Endothelial cell of umbilical vein (primary cell): ENCODE measurements around the gene B4GALT5. TPM values are rescaled to one million over a fixed set of nuclear protein-coding genes. Genes with fewer than 3 reads are reported as not detected.

ENCODE experiments used
- BruUV-seq: library from RNA; stranded (reverse); fragments of 400-500 nt; replicated peaks from 2 replicates; lab custom pipeline; 2021; lab: Mats Ljungman, UMichigan
- CTCF ChIA-PET: fragments of 300-600, 350-600 bp; sonication (Branson Sonifier 250); formaldehyde crosslinking; loops from one replicate; lab custom pipeline; 2021; ENCODE audit warnings: antibody characterized with exemption, inconsistent platforms; lab: Charles Lee
- POLR2A ChIA-PET: fragments of 300-600, 350-600 bp; sonication (Branson Sonifier 250); formaldehyde crosslinking; loops from one replicate; lab custom pipeline; 2021; ENCODE audit warnings: antibody characterized with exemption, inconsistent platforms; lab: Charles Lee
- DNase-seq: peaks from one replicate; pipeline ENCODE4 v3.0.0-alpha.2; 2011; ENCODE audit warnings: low read depth, low spot score
- FAIRE-seq: peaks from 2 replicates; lab custom pipeline; 2011; peaks lifted over from hg19 to GRCh38; lab: Jason Lieb, UNC
- H2AFZ ChIP-seq: 2 replicates; pipeline ENCODE4 v1.6.0; 2012; ENCODE audit warnings: low read depth, low read length, control low read depth, inconsistent platforms
- H3K27ac ChIP-seq: 2 replicates; pipeline ENCODE4 v1.5.1; 2011; ENCODE audit warnings: low read depth, mild to moderate bottlenecking, control low read depth, low read length, moderate library complexity; ENCODE audit not compliant: insufficient read depth
- H3K27me3 ChIP-seq, 2 experiments: 2 replicates each; pipeline versions ENCODE4 v1.6.0 to v1.6.1; 2011; ENCODE audit warnings: low read length in 2 of 2, mixed read lengths in 1 of 2; ENCODE audit not compliant: control insufficient read depth in 2 of 2, insufficient read depth in 2 of 2
- H3K36me3 ChIP-seq, 2 experiments: 2 replicates in 1 of 2; 3 replicates in 1 of 2; pipeline ENCODE4 v1.5.1; 2011; ENCODE audit warnings: low read length in 2 of 2, mild to moderate bottlenecking in 1 of 2, moderate library complexity in 1 of 2; ENCODE audit not compliant: control insufficient read depth in 2 of 2, insufficient read depth in 2 of 2; ENCODE audit errors: extremely low read depth in 1 of 2
- H3K4me1 ChIP-seq: 3 replicates; pipeline ENCODE4 v1.5.1; 2011; ENCODE audit warnings: mild to moderate bottlenecking, low read length; ENCODE audit not compliant: control insufficient read depth, insufficient read depth; ENCODE audit errors: extremely low read depth
- H3K4me2 ChIP-seq: 2 replicates; pipeline ENCODE4 v1.6.1; 2011; ENCODE audit warnings: low read length, control low read depth, mixed read lengths; ENCODE audit not compliant: insufficient read depth
- H3K4me3 ChIP-seq, 3 experiments: fragments of 200-600 bp in 1 of 3; sonication (generic), shearing (Covaris generic) in 1 of 3; replicated peaks in 1 of 3; 2 replicates each; pipeline ENCODE4 v1.5.1; 2011 to 2016; ENCODE audit warnings: control low read depth in 3 of 3, low read length in 3 of 3, mild to moderate bottlenecking in 2 of 3, inconsistent platforms in 1 of 3, low read depth in 1 of 3, moderate library complexity in 1 of 3; ENCODE audit not compliant: insufficient read depth in 1 of 3
- H3K79me2 ChIP-seq: 2 replicates; pipeline ENCODE4 v1.6.0; 2012; ENCODE audit warnings: low read length, inconsistent platforms; ENCODE audit not compliant: control insufficient read depth, insufficient read depth
- H3K9ac ChIP-seq: replicated peaks from 2 replicates; pipeline ENCODE3; 2011; ENCODE audit warnings: low read length, control low read depth; ENCODE audit not compliant: insufficient read depth; ENCODE audit errors: extremely low read depth
- H3K9me1 ChIP-seq: replicated peaks from 3 replicates; pipeline ENCODE4 v1.6.0; 2011; ENCODE audit warnings: mild to moderate bottlenecking, low read length; ENCODE audit not compliant: control insufficient read depth, insufficient read depth; ENCODE audit errors: extremely low read depth
- H3K9me3 ChIP-seq: replicated peaks from 2 replicates; pipeline ENCODE4 v1.5.1; 2012; ENCODE audit warnings: low read length, inconsistent platforms; ENCODE audit not compliant: control insufficient read depth, insufficient read depth
- H4K20me1 ChIP-seq: replicated peaks from 2 replicates; pipeline ENCODE3; 2011; ENCODE audit warnings: mild to moderate bottlenecking, low read length; ENCODE audit not compliant: control insufficient read depth, insufficient read depth; ENCODE audit errors: extremely low read depth
- EZH2 ChIP-seq: IDR thresholded peaks from 2 replicates; pipeline ENCODE4 v1.6.1; 2012; ENCODE audit warnings: borderline replicate concordance, low read depth, mild to moderate bottlenecking, moderate library complexity, low read length, inconsistent platforms; ENCODE audit not compliant: severe bottlenecking
- FOS ChIP-seq: IDR thresholded peaks from 2 replicates; pipeline ENCODE4 v1.6.1; 2011; ENCODE audit warnings: mild to moderate bottlenecking, low read length, moderate library complexity, borderline replicate concordance; ENCODE audit not compliant: insufficient read depth
- GATA2 ChIP-seq: IDR thresholded peaks from 2 replicates; pipeline ENCODE4 v1.7.0; 2011; ENCODE audit warnings: low read depth, mild to moderate bottlenecking, moderate library complexity, mixed read lengths, low read length; ENCODE audit not compliant: insufficient read length, insufficient read depth
- JUN ChIP-seq: IDR thresholded peaks from 2 replicates; pipeline ENCODE4 v1.6.1; 2011; ENCODE audit warnings: borderline replicate concordance, low read depth; ENCODE audit not compliant: insufficient read length, insufficient read depth
- MAX ChIP-seq: IDR thresholded peaks from 2 replicates; pipeline ENCODE4 v1.6.1; 2011; ENCODE audit not compliant: insufficient read depth, insufficient read length
- MYC ChIP-seq: IDR thresholded peaks from one replicate; pipeline ENCODE4 v1.6.1; 2011; ENCODE audit warnings: mild to moderate bottlenecking, low read depth, low read length
- POLR2A ChIP-seq: IDR thresholded peaks from 2 replicates; pipeline ENCODE4 v1.6.1; 2012; ENCODE audit warnings: low read depth, mild to moderate bottlenecking, control low read depth, low read length
- POLR2AphosphoS5 ChIP-seq: IDR thresholded peaks from 2 replicates; pipeline ENCODE4 v1.6.1; 2012; ENCODE audit warnings: low read depth, mild to moderate bottlenecking, control low read depth, low read length, moderate library complexity; ENCODE audit not compliant: insufficient read depth
- dilution Hi-C: fragments of 300-500 bp; cut with MboI; formaldehyde crosslinking; loops from one replicate; pipeline ENCODE4 v1.15.0; 2019; ENCODE audit warnings: low sequenced_read_pairs; ENCODE audit not compliant: extremely low pct_ligation_motif_present
- intact Hi-C: fragments of 100-400 bp; cut with micrococcal nuclease; formaldehyde crosslinking; loops from one replicate; pipeline ENCODE4 v1.10.0; 2022
- polyA plus RNA-seq, 4 experiments: library from polyadenylated mRNA; depleted of rRNA in 3 of 4; stranded (reverse) in 3 of 4; unstranded in 1 of 4; fragments of >200 nt; gene quantifications; 2 replicates each; pipeline versions ENCODE4 v1.2.1 to v1.2.3, GENCODE V29; 2011 to 2012; ENCODE audit warnings: missing spikeins in 1 of 4
- total RNA-seq: library from RNA; stranded (reverse); gene quantifications from 2 replicates; pipeline ENCODE4 v1.2.3, GENCODE V29; 2021
- TF ChIP-seq, protein P1 (sequence below), 2 donors: IDR thresholded peaks; 1 replicate in 1 of 2; 2 replicates in 1 of 2; pipeline ENCODE4 v1.5.1; 2011; ENCODE audit warnings: low read length in 2 of 2, mild to moderate bottlenecking in 2 of 2, moderate library complexity in 2 of 2, control low read depth in 1 of 2, inconsistent platforms in 1 of 2, low read depth in 1 of 2; ENCODE audit not compliant: insufficient read depth in 1 of 2; ENCODE audit errors: extremely low read depth in 1 of 2

B4GALT5 gene
- total and polyA plus RNA-seq, 2 donors (not counting 3 experiments of a cell fraction or from before 2014, with no cell fraction given), result 54.4 to 70.1 TPM

GRCh38 chr20:49630396-49630951 lies 83.2 kb downstream of the B4GALT5 start:
- Histone ChIP-seq H3K27ac (no peak overlapping the region), H3K4me1 (no peaks in the 10 kb centered on the region), H4K20me1 (no peaks in the 10 kb centered on the region), H3K27me3 (no peaks in the 10 kb centered on the region), H3K9me1 (no peaks in the 10 kb centered on the region), H3K9ac (no peak overlapping the region), H3K4me2 (no peak overlapping the region), H2AFZ (no peak overlapping the region), H3K4me3 (no peak overlapping the region), H3K36me3 (peaks cover 3 to 9% of the 10 kb centered on the region in 2 experiments), H3K79me2 (no peaks in the 10 kb centered on the region), H3K9me3 (no peaks in the 10 kb centered on the region)
- DNase-seq (no peak), FAIRE-seq (no peak)
- TF ChIP-seq POLR2A, result no peak
- TF ChIP-seq GATA2, result no peak
- TF ChIP-seq MYC, result no peak
- dilution Hi-C loops (no loop called here), intact Hi-C loops (no loop called here)
- BruUV-seq, result no TSS peak
- POLR2A ChIA-PET, result no interaction called here
- CTCF ChIA-PET, result interaction anchor here (0.8 to 1.9 kb wide), 7 partner anchors 14 to 280 kb away, joined by 3 to 8 read pairs (median 4); no protein-coding TSS in a partner anchor

DNA sequence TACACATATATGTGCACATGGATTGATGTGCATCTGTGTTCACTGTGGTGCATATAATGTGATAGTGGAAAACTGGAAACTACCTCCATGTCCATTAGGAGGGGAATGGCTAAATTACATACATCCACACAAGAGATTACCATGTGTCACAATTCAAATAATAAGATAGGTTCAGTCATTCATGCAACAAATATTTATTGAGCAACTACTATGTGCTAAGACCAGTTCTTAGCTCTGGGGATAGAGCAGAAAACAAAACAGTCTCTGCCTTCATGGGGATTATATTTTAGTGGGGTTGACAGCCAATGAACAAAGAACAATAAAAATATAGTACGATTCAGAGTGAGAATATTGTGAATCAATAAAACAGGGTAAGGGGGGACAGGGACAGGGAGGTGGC lies 84.1 kb downstream of the B4GALT5 start:
- Histone ChIP-seq H3K27me3 (no peaks in the 10 kb centered on the region), H3K4me3 (no peak overlapping the region), H3K9me1 (no peaks in the 10 kb centered on the region), H3K4me2 (no peak overlapping the region), H3K9ac (no peak overlapping the region), H3K36me3 (peaks cover 0 to 4% of the 10 kb centered on the region in 2 experiments), H3K79me2 (no peaks in the 10 kb centered on the region), H3K9me3 (no peaks in the 10 kb centered on the region), H3K4me1 (no peaks in the 10 kb centered on the region), H2AFZ (no peak overlapping the region), H3K27ac (no peak overlapping the region), H4K20me1 (no peaks in the 10 kb centered on the region)
- POLR2A ChIA-PET, result no interaction called here
- intact Hi-C loops, result no loop called here
- DNase-seq, result no peak
- CTCF ChIA-PET, result interaction anchor here (0.5 to 1.9 kb wide), 3 partner anchors 21 to 281 kb away, joined by 3 to 4 read pairs (median 4); no protein-coding TSS in a partner anchor
- FAIRE-seq, result no peak
- dilution Hi-C loops, result no loop called here
- no TSS peak for BruUV-seq
- TF ChIP-seq POLR2A (no peak), EZH2 (no peak), FOS (no peak), GATA2 (no peak), POLR2AphosphoS5 (no peak), MYC (no peak), MAX (no peak), JUN (no peak)
- TF ChIP-seq, protein P1, sequence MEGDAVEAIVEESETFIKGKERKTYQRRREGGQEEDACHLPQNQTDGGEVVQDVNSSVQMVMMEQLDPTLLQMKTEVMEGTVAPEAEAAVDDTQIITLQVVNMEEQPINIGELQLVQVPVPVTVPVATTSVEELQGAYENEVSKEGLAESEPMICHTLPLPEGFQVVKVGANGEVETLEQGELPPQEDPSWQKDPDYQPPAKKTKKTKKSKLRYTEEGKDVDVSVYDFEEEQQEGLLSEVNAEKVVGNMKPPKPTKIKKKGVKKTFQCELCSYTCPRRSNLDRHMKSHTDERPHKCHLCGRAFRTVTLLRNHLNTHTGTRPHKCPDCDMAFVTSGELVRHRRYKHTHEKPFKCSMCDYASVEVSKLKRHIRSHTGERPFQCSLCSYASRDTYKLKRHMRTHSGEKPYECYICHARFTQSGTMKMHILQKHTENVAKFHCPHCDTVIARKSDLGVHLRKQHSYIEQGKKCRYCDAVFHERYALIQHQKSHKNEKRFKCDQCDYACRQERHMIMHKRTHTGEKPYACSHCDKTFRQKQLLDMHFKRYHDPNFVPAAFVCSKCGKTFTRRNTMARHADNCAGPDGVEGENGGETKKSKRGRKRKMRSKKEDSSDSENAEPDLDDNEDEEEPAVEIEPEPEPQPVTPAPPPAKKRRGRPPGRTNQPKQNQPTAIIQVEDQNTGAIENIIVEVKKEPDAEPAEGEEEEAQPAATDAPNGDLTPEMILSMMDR (IDR thresholded peaks at IDR 0.05; ENCODE audit: extremely low read depth in 1 of 2, insufficient read depth in 1 of 2, low read depth in 1 of 2, low read length in 2 of 2), result no peak
